Endothelial cell of umbilical vein (primary cell): ENCODE results near the gene DBP. TPM values are rescaled to one million over a fixed set of nuclear protein-coding genes. Genes with fewer than 3 reads are reported as not detected.

Experiments
- BruUV-seq: library from RNA; stranded (reverse); fragments of 400-500 nt; replicated peaks from 2 replicates; lab custom pipeline; 2021; lab: Mats Ljungman, UMichigan
- CTCF ChIA-PET: fragments of 300-600, 350-600 bp; sonication (Branson Sonifier 250); formaldehyde crosslinking; loops from one replicate; lab custom pipeline; 2021; ENCODE audit warnings: antibody characterized with exemption, inconsistent platforms; lab: Charles Lee
- POLR2A ChIA-PET: fragments of 300-600, 350-600 bp; sonication (Branson Sonifier 250); formaldehyde crosslinking; loops from one replicate; lab custom pipeline; 2021; ENCODE audit warnings: antibody characterized with exemption, inconsistent platforms; lab: Charles Lee
- DNase-seq: peaks from one replicate; pipeline ENCODE4 v3.0.0-alpha.2; 2011; ENCODE audit warnings: low read depth, low spot score
- FAIRE-seq: peaks from 2 replicates; lab custom pipeline; 2011; peaks lifted over from hg19 to GRCh38; lab: Jason Lieb, UNC
- H2AFZ ChIP-seq: 2 replicates; pipeline ENCODE4 v1.6.0; 2012; ENCODE audit warnings: low read depth, low read length, control low read depth, inconsistent platforms
- H3K27ac ChIP-seq: 2 replicates; pipeline ENCODE4 v1.5.1; 2011; ENCODE audit warnings: low read depth, mild to moderate bottlenecking, control low read depth, low read length, moderate library complexity; ENCODE audit not compliant: insufficient read depth
- H3K27me3 ChIP-seq, 2 experiments: 2 replicates each; pipeline versions ENCODE4 v1.6.0 to v1.6.1; 2011; ENCODE audit warnings: low read length in 2 of 2, mixed read lengths in 1 of 2; ENCODE audit not compliant: control insufficient read depth in 2 of 2, insufficient read depth in 2 of 2
- H3K36me3 ChIP-seq, 2 experiments: 2 replicates in 1 of 2; 3 replicates in 1 of 2; pipeline ENCODE4 v1.5.1; 2011; ENCODE audit warnings: low read length in 2 of 2, mild to moderate bottlenecking in 1 of 2, moderate library complexity in 1 of 2; ENCODE audit not compliant: control insufficient read depth in 2 of 2, insufficient read depth in 2 of 2; ENCODE audit errors: extremely low read depth in 1 of 2
- H3K4me1 ChIP-seq: 3 replicates; pipeline ENCODE4 v1.5.1; 2011; ENCODE audit warnings: mild to moderate bottlenecking, low read length; ENCODE audit not compliant: control insufficient read depth, insufficient read depth; ENCODE audit errors: extremely low read depth
- H3K4me2 ChIP-seq: 2 replicates; pipeline ENCODE4 v1.6.1; 2011; ENCODE audit warnings: low read length, control low read depth, mixed read lengths; ENCODE audit not compliant: insufficient read depth
- H3K4me3 ChIP-seq, 3 experiments: fragments of 200-600 bp in 1 of 3; sonication (generic), shearing (Covaris generic) in 1 of 3; replicated peaks in 1 of 3; 2 replicates each; pipeline ENCODE4 v1.5.1; 2011 to 2016; ENCODE audit warnings: control low read depth in 3 of 3, low read length in 3 of 3, mild to moderate bottlenecking in 2 of 3, inconsistent platforms in 1 of 3, low read depth in 1 of 3, moderate library complexity in 1 of 3; ENCODE audit not compliant: insufficient read depth in 1 of 3
- H3K79me2 ChIP-seq: 2 replicates; pipeline ENCODE4 v1.6.0; 2012; ENCODE audit warnings: low read length, inconsistent platforms; ENCODE audit not compliant: control insufficient read depth, insufficient read depth
- H3K9ac ChIP-seq: replicated peaks from 2 replicates; pipeline ENCODE3; 2011; ENCODE audit warnings: low read length, control low read depth; ENCODE audit not compliant: insufficient read depth; ENCODE audit errors: extremely low read depth
- H3K9me1 ChIP-seq: replicated peaks from 3 replicates; pipeline ENCODE4 v1.6.0; 2011; ENCODE audit warnings: mild to moderate bottlenecking, low read length; ENCODE audit not compliant: control insufficient read depth, insufficient read depth; ENCODE audit errors: extremely low read depth
- H3K9me3 ChIP-seq: replicated peaks from 2 replicates; pipeline ENCODE4 v1.5.1; 2012; ENCODE audit warnings: low read length, inconsistent platforms; ENCODE audit not compliant: control insufficient read depth, insufficient read depth
- H4K20me1 ChIP-seq: replicated peaks from 2 replicates; pipeline ENCODE3; 2011; ENCODE audit warnings: mild to moderate bottlenecking, low read length; ENCODE audit not compliant: control insufficient read depth, insufficient read depth; ENCODE audit errors: extremely low read depth
- EZH2 ChIP-seq: IDR thresholded peaks from 2 replicates; pipeline ENCODE4 v1.6.1; 2012; ENCODE audit warnings: borderline replicate concordance, low read depth, mild to moderate bottlenecking, moderate library complexity, low read length, inconsistent platforms; ENCODE audit not compliant: severe bottlenecking
- FOS ChIP-seq: IDR thresholded peaks from 2 replicates; pipeline ENCODE4 v1.6.1; 2011; ENCODE audit warnings: mild to moderate bottlenecking, low read length, moderate library complexity, borderline replicate concordance; ENCODE audit not compliant: insufficient read depth
- GATA2 ChIP-seq: IDR thresholded peaks from 2 replicates; pipeline ENCODE4 v1.7.0; 2011; ENCODE audit warnings: low read depth, mild to moderate bottlenecking, moderate library complexity, mixed read lengths, low read length; ENCODE audit not compliant: insufficient read length, insufficient read depth
- JUN ChIP-seq: IDR thresholded peaks from 2 replicates; pipeline ENCODE4 v1.6.1; 2011; ENCODE audit warnings: borderline replicate concordance, low read depth; ENCODE audit not compliant: insufficient read length, insufficient read depth
- MYC ChIP-seq: IDR thresholded peaks from one replicate; pipeline ENCODE4 v1.6.1; 2011; ENCODE audit warnings: mild to moderate bottlenecking, low read depth, low read length
- POLR2A ChIP-seq: IDR thresholded peaks from 2 replicates; pipeline ENCODE4 v1.6.1; 2012; ENCODE audit warnings: low read depth, mild to moderate bottlenecking, control low read depth, low read length
- POLR2AphosphoS5 ChIP-seq: IDR thresholded peaks from 2 replicates; pipeline ENCODE4 v1.6.1; 2012; ENCODE audit warnings: low read depth, mild to moderate bottlenecking, control low read depth, low read length, moderate library complexity; ENCODE audit not compliant: insufficient read depth
- dilution Hi-C: fragments of 300-500 bp; cut with MboI; formaldehyde crosslinking; loops from one replicate; pipeline ENCODE4 v1.15.0; 2019; ENCODE audit warnings: low sequenced_read_pairs; ENCODE audit not compliant: extremely low pct_ligation_motif_present
- intact Hi-C: fragments of 100-400 bp; cut with micrococcal nuclease; formaldehyde crosslinking; loops from one replicate; pipeline ENCODE4 v1.10.0; 2022
- polyA plus RNA-seq, 4 experiments: library from polyadenylated mRNA; depleted of rRNA in 3 of 4; stranded (reverse) in 3 of 4; unstranded in 1 of 4; fragments of >200 nt; gene quantifications; 2 replicates each; pipeline versions ENCODE4 v1.2.1 to v1.2.3, GENCODE V29; 2011 to 2012; ENCODE audit warnings: missing spikeins in 1 of 4
- total RNA-seq: library from RNA; stranded (reverse); gene quantifications from 2 replicates; pipeline ENCODE4 v1.2.3, GENCODE V29; 2021
- TF ChIP-seq, protein P1 (sequence below), 2 donors: IDR thresholded peaks; 1 replicate in 1 of 2; 2 replicates in 1 of 2; pipeline ENCODE4 v1.5.1; 2011; ENCODE audit warnings: low read length in 2 of 2, mild to moderate bottlenecking in 2 of 2, moderate library complexity in 2 of 2, control low read depth in 1 of 2, inconsistent platforms in 1 of 2, low read depth in 1 of 2; ENCODE audit not compliant: insufficient read depth in 1 of 2; ENCODE audit errors: extremely low read depth in 1 of 2
- TF ChIP-seq, protein P2 (sequence below): IDR thresholded peaks from 2 replicates; pipeline ENCODE4 v1.6.1; 2011; ENCODE audit not compliant: insufficient read depth, insufficient read length

Gene DBP
- total and polyA plus RNA-seq, 2 donors (not counting 3 experiments of a cell fraction or from before 2014, with no cell fraction given), result 1.5 to 1.8 TPM

DNA sequence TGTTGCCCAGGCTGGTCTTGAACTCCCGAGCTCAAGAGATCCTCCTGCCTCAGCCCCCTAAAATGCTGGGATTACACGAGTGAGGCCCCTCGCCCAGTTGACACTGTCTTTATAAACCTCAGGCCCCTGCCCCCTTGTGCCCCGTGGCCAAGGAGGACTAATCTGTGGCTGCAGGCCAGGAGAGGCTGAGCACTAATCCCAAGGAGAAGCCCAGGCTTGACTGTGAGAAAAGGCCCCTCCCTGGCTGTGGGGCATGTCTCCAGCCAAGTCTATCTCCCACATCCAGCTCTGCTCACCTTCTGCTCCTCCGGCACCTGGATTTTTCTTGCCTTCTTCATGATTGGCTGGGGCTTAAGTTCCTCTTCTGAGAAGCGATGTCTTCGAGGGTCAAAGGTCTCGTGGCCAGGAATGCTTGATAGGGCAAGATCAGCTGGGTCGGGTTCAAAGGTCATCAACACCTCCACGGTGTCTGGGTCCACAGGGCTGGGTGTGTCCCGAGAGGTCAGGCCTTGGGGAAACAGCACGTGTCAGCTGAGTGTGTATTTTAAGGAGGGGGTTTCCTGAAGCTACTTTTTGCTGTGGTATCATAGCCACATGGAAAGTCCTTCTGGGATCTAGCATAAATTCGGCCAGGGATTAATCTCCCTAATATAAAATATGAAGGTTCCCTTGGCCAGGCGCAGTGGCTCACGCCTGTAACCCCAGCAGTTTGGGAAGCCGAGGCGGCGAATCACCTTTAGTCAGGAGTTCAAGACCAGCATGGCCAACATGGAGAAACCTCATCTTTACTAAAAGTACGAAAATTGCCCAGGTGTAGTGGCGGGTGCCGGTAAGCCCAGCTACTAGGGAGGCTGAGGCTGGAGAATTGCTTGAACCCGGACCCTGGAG lies 3.8 kb downstream of the DBP start:
- Histone ChIP-seq H3K27ac (no peak overlapping the region), H3K27me3 (peaks cover 3 to 11% of the 10 kb centered on the region in 2 experiments), H3K9ac (no peak overlapping the region), H3K79me2 (no peaks in the 10 kb centered on the region), H2AFZ (no peak overlapping the region), H3K9me3 (no peaks in the 10 kb centered on the region), H3K4me2 (no peak overlapping the region), H3K4me3 (no peak overlapping the region), H3K36me3 (no peaks in the 10 kb centered on the region), H4K20me1 (no peaks in the 10 kb centered on the region), H3K4me1 (peaks cover 36% of the 10 kb centered on the region), H3K9me1 (no peaks in the 10 kb centered on the region)
- intact Hi-C loops (loop anchor here (10.0 kb wide), 1 partner anchor 361 kb away; the partner anchor contains the start of genes GYS1 and RUVBL2), dilution Hi-C loops (no loop called here)
- CTCF ChIA-PET, result interaction anchor here (1.0 to 1.1 kb wide), 2 partner anchors 10 to 13 kb away, joined by 3 to 4 read pairs; partner anchors contain the start of gene CA11
- TF ChIP-seq FOS (no peak), POLR2A (no peak), POLR2AphosphoS5 (no peak), JUN (no peak), GATA2 (no peak), MYC (no peak), EZH2 (no peak)
- TF ChIP-seq, protein P1, sequence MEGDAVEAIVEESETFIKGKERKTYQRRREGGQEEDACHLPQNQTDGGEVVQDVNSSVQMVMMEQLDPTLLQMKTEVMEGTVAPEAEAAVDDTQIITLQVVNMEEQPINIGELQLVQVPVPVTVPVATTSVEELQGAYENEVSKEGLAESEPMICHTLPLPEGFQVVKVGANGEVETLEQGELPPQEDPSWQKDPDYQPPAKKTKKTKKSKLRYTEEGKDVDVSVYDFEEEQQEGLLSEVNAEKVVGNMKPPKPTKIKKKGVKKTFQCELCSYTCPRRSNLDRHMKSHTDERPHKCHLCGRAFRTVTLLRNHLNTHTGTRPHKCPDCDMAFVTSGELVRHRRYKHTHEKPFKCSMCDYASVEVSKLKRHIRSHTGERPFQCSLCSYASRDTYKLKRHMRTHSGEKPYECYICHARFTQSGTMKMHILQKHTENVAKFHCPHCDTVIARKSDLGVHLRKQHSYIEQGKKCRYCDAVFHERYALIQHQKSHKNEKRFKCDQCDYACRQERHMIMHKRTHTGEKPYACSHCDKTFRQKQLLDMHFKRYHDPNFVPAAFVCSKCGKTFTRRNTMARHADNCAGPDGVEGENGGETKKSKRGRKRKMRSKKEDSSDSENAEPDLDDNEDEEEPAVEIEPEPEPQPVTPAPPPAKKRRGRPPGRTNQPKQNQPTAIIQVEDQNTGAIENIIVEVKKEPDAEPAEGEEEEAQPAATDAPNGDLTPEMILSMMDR (IDR thresholded peaks at IDR 0.05; ENCODE audit: extremely low read depth in 1 of 2, insufficient read depth in 1 of 2, low read depth in 1 of 2, low read length in 2 of 2), result no peak
- TF ChIP-seq, protein P2, sequence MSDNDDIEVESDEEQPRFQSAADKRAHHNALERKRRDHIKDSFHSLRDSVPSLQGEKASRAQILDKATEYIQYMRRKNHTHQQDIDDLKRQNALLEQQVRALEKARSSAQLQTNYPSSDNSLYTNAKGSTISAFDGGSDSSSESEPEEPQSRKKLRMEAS, result no peak
- no peak for DNase-seq
- POLR2A ChIA-PET, result interaction anchor here (0.9 kb wide), 1 partner anchor 14 kb away, joined by 4 read pairs; the partner anchor contains the start of genes RPL18 and SPHK2
- FAIRE-seq, result no peak
- BruUV-seq, result no TSS peak
